Measurements from ENCODE around the gene KIAA2012. TPM values are rescaled to one million over a fixed set of nuclear protein-coding genes. Genes with fewer than 3 reads are reported as not detected.

KIAA2012 gene
- total RNA-seq, 1 donor from 2014 or later = not detected

DNA sequence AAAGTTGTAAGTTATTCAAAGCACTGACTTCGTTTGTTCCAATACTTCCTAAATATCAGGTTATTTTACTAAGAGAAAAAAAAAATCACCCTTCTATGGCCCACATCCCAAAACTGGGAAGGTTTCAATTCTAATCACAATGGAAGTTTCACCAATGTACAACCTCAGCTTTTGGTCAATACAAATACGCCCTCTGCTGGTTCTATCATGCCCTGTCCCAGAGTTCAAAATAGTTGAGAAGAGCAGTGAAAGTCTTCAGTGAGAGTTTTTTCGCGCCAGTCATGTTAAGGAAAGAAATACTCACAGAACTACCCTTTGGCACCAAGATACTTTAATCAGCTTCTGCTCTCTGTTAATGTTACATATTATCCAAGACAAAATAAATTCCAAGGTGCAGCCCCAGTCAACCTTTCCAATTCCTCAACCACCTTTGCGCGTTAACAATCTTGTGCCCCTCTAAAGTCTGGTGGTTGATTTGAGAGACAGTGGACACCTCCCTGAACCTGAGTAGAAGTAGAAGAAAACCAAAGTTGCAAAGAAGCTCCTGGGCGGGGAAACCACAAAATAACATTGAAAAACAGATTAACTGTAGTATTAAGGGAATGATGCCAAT, 105.4 kb downstream of the KIAA2012 start:
- H2AFZ ChIP-seq (ENCODE audit: low read depth, low read length) = no peak overlapping the region
- no peak overlapping the region for H3K27ac ChIP-seq (ENCODE audit: low read depth, low read length)
- no peaks in the 10 kb centered on the region for H4K20me1 ChIP-seq (ENCODE audit: insufficient read depth, low read length)
- H3K27me3 Mint-ChIP-seq (ENCODE audit: low read depth, unreplicated experiment) = no peaks in the 10 kb centered on the region
- H3K4me3 ChIP-seq (ENCODE audit: insufficient read depth, low read depth, low read length) = no peak overlapping the region
- FAIRE-seq = peak; percentile 97
- no peaks in the 10 kb centered on the region for H3K9me3 ChIP-seq (ENCODE audit: insufficient read depth, low read depth, low read length)
- peak; percentile 47 for DNase-seq (ENCODE audit: low read depth)
- no peak overlapping the region for H3K27ac Mint-ChIP-seq (ENCODE audit: unreplicated experiment)
- H3K27me3 ChIP-seq (ENCODE audit: insufficient read depth, low read length) = no peaks in the 10 kb centered on the region
- H3K4me1 Mint-ChIP-seq (ENCODE audit: low read depth, unreplicated experiment) = no peaks in the 10 kb centered on the region
- H3K4me1 ChIP-seq (ENCODE audit: insufficient read depth, low read length) = no peaks in the 10 kb centered on the region
- no peaks in the 10 kb centered on the region for H3K9me3 Mint-ChIP-seq (ENCODE audit: unreplicated experiment)
- no peaks in the 10 kb centered on the region for H3K36me3 Mint-ChIP-seq (ENCODE audit: low read depth, unreplicated experiment)
- H3K9ac ChIP-seq (ENCODE audit: low read length) = no peak overlapping the region
- TF ChIP-seq, protein P1, sequence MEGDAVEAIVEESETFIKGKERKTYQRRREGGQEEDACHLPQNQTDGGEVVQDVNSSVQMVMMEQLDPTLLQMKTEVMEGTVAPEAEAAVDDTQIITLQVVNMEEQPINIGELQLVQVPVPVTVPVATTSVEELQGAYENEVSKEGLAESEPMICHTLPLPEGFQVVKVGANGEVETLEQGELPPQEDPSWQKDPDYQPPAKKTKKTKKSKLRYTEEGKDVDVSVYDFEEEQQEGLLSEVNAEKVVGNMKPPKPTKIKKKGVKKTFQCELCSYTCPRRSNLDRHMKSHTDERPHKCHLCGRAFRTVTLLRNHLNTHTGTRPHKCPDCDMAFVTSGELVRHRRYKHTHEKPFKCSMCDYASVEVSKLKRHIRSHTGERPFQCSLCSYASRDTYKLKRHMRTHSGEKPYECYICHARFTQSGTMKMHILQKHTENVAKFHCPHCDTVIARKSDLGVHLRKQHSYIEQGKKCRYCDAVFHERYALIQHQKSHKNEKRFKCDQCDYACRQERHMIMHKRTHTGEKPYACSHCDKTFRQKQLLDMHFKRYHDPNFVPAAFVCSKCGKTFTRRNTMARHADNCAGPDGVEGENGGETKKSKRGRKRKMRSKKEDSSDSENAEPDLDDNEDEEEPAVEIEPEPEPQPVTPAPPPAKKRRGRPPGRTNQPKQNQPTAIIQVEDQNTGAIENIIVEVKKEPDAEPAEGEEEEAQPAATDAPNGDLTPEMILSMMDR (IDR thresholded peaks at IDR 0.05; ENCODE audit: insufficient read depth, low read depth, low read length) = peak; percentile 95
- no peak for TF ChIP-seq EZH2 (IDR thresholded peaks at IDR 0.05; ENCODE audit: insufficient read depth, low read length)
- H3K36me3 ChIP-seq (ENCODE audit: insufficient read depth, low read length) = no peaks in the 10 kb centered on the region
- H3K79me2 ChIP-seq (ENCODE audit: insufficient read depth, low read length) = no peaks in the 10 kb centered on the region
- H3K4me3 Mint-ChIP-seq (ENCODE audit: unreplicated experiment) = no peak overlapping the region
- no peak overlapping the region for H3K4me2 ChIP-seq (ENCODE audit: low read length)

DNA sequence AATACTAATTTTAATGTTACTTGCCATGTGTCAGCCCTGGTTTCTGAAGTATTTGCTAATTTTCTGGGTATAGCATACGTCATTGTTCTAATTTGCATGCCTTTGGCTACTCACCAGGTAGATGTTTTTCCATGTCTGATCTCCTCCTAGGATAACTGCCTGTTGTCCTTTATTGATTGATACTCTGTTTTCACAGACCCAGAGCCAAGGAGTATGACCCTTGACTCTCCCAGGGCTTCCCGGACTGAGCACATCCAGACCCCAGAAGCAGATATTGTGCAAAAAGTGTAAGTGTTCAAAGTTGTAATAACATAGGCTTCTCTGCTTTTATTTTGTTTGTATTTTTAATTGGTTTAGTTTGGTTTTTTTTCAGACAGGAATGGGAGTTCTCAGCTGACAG, 111.5 kb downstream of the KIAA2012 start:
- Histone ChIP-seq H3K9ac (ENCODE audit: low read length) (no peak overlapping the region), H3K27ac (ENCODE audit: low read depth, low read length) (no peak overlapping the region), H3K79me2 (ENCODE audit: insufficient read depth, low read length) (no peaks in the 10 kb centered on the region), H3K9me3 (ENCODE audit: insufficient read depth, low read depth, low read length) (no peaks in the 10 kb centered on the region), H2AFZ (ENCODE audit: low read depth, low read length) (no peak overlapping the region), H3K4me2 (ENCODE audit: low read length) (no peak overlapping the region), H3K4me3 (ENCODE audit: insufficient read depth, low read depth, low read length) (no peak overlapping the region), H3K4me1 (ENCODE audit: insufficient read depth, low read length) (peaks cover 10% of the 10 kb centered on the region), H3K27me3 (ENCODE audit: insufficient read depth, low read length) (no peaks in the 10 kb centered on the region), H4K20me1 (ENCODE audit: insufficient read depth, low read length) (no peaks in the 10 kb centered on the region), H3K36me3 (ENCODE audit: insufficient read depth, low read length) (no peaks in the 10 kb centered on the region)
- no peak overlapping the region for H3K4me3 Mint-ChIP-seq (ENCODE audit: unreplicated experiment)
- TF ChIP-seq, protein P1 (IDR thresholded peaks at IDR 0.05; ENCODE audit: insufficient read depth, low read depth, low read length) = no peak
- TF ChIP-seq EZH2 (IDR thresholded peaks at IDR 0.05; ENCODE audit: insufficient read depth, low read length) = no peak
- no peaks in the 10 kb centered on the region for H3K9me3 Mint-ChIP-seq (ENCODE audit: unreplicated experiment)
- H3K36me3 Mint-ChIP-seq (ENCODE audit: low read depth, unreplicated experiment) = no peaks in the 10 kb centered on the region
- DNase-seq (ENCODE audit: low read depth) (no peak), FAIRE-seq (no peak)
- peaks cover 9% of the 10 kb centered on the region for H3K4me1 Mint-ChIP-seq (ENCODE audit: low read depth, unreplicated experiment)
- H3K27ac Mint-ChIP-seq (ENCODE audit: unreplicated experiment) = no peak overlapping the region
- peaks cover 6% of the 10 kb centered on the region for H3K27me3 Mint-ChIP-seq (ENCODE audit: low read depth, unreplicated experiment)

DNA sequence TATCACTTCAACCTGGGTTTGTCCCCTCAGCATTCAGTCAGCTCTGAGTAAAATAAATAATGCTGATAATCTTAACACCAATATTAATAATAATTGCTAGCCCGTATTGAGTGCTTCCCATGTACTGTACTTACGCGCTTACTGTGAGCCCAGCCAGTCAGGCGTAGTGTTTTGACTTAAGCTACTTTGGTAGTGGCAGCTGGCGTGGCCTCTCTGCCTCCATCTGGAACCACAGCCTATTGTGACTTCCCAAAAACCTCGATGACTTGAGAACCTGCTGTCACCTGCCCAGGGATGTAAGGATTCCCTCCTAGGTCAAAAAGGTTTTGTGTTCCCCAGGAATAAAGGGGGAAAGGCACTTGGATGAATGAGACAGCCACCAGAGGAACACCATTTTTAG, 112.1 kb downstream of the KIAA2012 start:
- TF ChIP-seq EZH2 (IDR thresholded peaks at IDR 0.05; ENCODE audit: insufficient read depth, low read length) = no peak
- TF ChIP-seq, protein P1 (IDR thresholded peaks at IDR 0.05; ENCODE audit: insufficient read depth, low read depth, low read length) = no peak

More for the DNA sequence above, 112.1 kb downstream of the KIAA2012 start:
- no peak overlapping the region for H3K27ac ChIP-seq (ENCODE audit: low read depth, low read length)
- H3K4me2 ChIP-seq (ENCODE audit: low read length) = peak overlapping the region; percentile 36
- no peak overlapping the region for H3K27ac Mint-ChIP-seq (ENCODE audit: unreplicated experiment)
- peaks cover 6% of the 10 kb centered on the region for H3K27me3 Mint-ChIP-seq (ENCODE audit: low read depth, unreplicated experiment)
- no peak overlapping the region for H2AFZ ChIP-seq (ENCODE audit: low read depth, low read length)
- H3K4me3 Mint-ChIP-seq (ENCODE audit: unreplicated experiment) = no peak overlapping the region
- no peak overlapping the region for H3K4me3 ChIP-seq (ENCODE audit: insufficient read depth, low read depth, low read length)
- no peak overlapping the region for H3K9ac ChIP-seq (ENCODE audit: low read length)
- no peaks in the 10 kb centered on the region for H3K9me3 ChIP-seq (ENCODE audit: insufficient read depth, low read depth, low read length)
- FAIRE-seq (no peak), DNase-seq (ENCODE audit: low read depth) (no peak)
- peaks cover 9% of the 10 kb centered on the region for H3K4me1 Mint-ChIP-seq (ENCODE audit: low read depth, unreplicated experiment)
- no peaks in the 10 kb centered on the region for H3K79me2 ChIP-seq (ENCODE audit: insufficient read depth, low read length)
- H3K9me3 Mint-ChIP-seq (ENCODE audit: unreplicated experiment) = peaks cover 2% of the 10 kb centered on the region
- no peaks in the 10 kb centered on the region for H3K36me3 Mint-ChIP-seq (ENCODE audit: low read depth, unreplicated experiment)
- no peaks in the 10 kb centered on the region for H3K27me3 ChIP-seq (ENCODE audit: insufficient read depth, low read length)
- H4K20me1 ChIP-seq (ENCODE audit: insufficient read depth, low read length) = no peaks in the 10 kb centered on the region
- H3K4me1 ChIP-seq (ENCODE audit: insufficient read depth, low read length) = peaks cover 10% of the 10 kb centered on the region
- no peaks in the 10 kb centered on the region for H3K36me3 ChIP-seq (ENCODE audit: insufficient read depth, low read length)
